NT2/D1 (cell line): ENCODE measurements around the gene AFMID.

Source experiments
- DNase-seq: peaks from one replicate; pipeline ENCODE4 v3.0.0-alpha.2; 2011; ENCODE audit warnings: low read depth, low spot score
- H3K27me3 ChIP-seq: 2 replicates; pipeline ENCODE4 v1.6.0; 2011; ENCODE audit warnings: mild to moderate bottlenecking; ENCODE audit not compliant: insufficient read length, insufficient read depth
- H3K36me3 ChIP-seq: 2 replicates; pipeline ENCODE4 v1.6.1; 2011; ENCODE audit warnings: mild to moderate bottlenecking, low read length, mixed read lengths; ENCODE audit not compliant: insufficient read depth, insufficient read length
- H3K4me1 ChIP-seq: 2 replicates; pipeline ENCODE4 v1.5.1; 2011; ENCODE audit not compliant: insufficient read depth, insufficient read length
- H3K4me3 ChIP-seq: 2 replicates; pipeline ENCODE4 v1.5.1; 2011; ENCODE audit warnings: low read depth; ENCODE audit not compliant: insufficient read length
- H3K9ac ChIP-seq: 2 replicates; pipeline ENCODE4 v1.6.0; 2011; ENCODE audit warnings: low read depth; ENCODE audit not compliant: insufficient read length
- H3K9me3 ChIP-seq: 2 replicates; pipeline ENCODE4 v1.5.1; 2011; ENCODE audit warnings: mild to moderate bottlenecking, low read length; ENCODE audit not compliant: insufficient read depth
- SUZ12 ChIP-seq: IDR thresholded peaks from 2 replicates; pipeline ENCODE4 v1.6.1; 2011; ENCODE audit not compliant: insufficient read length, insufficient read depth; ENCODE audit errors: extremely low read depth
- YY1 ChIP-seq: IDR thresholded peaks from 2 replicates; pipeline ENCODE4 v1.6.1; 2011; ENCODE audit not compliant: insufficient read length, insufficient read depth
- ZNF274 ChIP-seq: IDR thresholded peaks from 2 replicates; pipeline ENCODE4 v1.6.1; 2011; ENCODE audit warnings: mild to moderate bottlenecking, low read depth, low read length

Gene AFMID

DNA sequence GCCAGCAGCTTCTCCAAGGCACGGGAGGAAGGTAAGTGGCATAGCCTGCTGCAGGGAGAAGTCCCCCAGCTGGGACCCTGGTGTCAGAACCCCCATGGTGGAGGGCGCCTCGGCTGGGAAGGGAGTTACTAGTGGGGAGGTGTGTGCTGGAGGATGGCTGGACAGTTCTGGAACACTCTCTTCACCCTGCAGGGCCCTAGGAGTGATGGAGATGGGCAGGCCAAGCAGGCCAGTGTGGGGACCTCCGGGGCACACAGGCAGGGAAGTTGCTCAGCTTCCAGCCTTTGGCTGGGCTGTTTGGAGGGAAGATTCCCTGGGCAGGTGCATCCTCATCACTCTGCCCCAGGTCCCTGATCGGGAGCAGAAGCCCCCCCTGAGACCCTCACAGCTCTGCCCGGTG lies 40.3 kb upstream of the AFMID start:
- Histone ChIP-seq H3K27me3 (no peaks in the 10 kb centered on the region), H3K4me3 (no peak overlapping the region), H3K4me1 (peaks cover 24% of the 10 kb centered on the region), H3K36me3 (no peaks in the 10 kb centered on the region), H3K9me3 (no peaks in the 10 kb centered on the region), H3K9ac (no peak overlapping the region)
- TF ChIP-seq YY1 (no peak), SUZ12 (no peak), ZNF274 (no peak)
- DNase-seq, result no peak

DNA sequence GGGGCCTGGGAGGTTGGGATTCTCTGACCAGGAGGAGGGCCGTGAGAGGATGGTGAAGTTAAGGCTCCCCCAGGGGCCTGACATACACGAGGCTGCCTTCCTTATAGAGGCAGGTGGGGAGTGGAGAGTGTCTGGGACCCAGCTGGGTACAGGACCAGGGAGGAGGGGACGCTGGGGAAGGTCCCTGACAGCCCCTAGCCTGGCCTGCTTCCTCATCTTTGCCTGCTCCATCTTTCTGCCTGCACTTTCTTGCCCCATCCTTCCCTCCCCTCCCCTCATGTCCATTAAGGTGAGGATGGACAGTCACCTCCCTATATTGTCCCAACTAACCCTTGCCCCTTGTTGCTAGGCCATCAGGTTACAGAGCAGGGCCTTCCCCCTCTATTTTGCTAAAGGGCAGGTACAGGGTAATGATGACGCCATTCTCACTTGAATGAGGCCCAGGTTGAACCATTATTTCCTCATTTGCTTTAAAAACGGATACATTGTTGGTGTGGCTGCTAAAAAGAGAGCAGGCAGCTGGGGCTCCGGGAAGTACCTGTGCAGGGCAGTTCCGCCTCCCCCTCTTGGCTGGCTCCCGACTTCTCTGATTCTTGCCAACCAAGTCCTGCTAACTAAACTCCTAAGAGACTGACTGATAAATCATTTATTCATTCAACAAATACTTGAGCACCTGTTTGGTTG lies 39.7 kb upstream of the AFMID start:
- Histone ChIP-seq H3K4me3 (no peak overlapping the region), H3K4me1 (peaks cover 22% of the 10 kb centered on the region), H3K9ac (no peak overlapping the region), H3K27me3 (no peaks in the 10 kb centered on the region), H3K36me3 (no peaks in the 10 kb centered on the region), H3K9me3 (no peaks in the 10 kb centered on the region)
- DNase-seq, result no peak
- no peak for TF ChIP-seq ZNF274
- TF ChIP-seq YY1, result no peak
- no peak for TF ChIP-seq SUZ12

DNA sequence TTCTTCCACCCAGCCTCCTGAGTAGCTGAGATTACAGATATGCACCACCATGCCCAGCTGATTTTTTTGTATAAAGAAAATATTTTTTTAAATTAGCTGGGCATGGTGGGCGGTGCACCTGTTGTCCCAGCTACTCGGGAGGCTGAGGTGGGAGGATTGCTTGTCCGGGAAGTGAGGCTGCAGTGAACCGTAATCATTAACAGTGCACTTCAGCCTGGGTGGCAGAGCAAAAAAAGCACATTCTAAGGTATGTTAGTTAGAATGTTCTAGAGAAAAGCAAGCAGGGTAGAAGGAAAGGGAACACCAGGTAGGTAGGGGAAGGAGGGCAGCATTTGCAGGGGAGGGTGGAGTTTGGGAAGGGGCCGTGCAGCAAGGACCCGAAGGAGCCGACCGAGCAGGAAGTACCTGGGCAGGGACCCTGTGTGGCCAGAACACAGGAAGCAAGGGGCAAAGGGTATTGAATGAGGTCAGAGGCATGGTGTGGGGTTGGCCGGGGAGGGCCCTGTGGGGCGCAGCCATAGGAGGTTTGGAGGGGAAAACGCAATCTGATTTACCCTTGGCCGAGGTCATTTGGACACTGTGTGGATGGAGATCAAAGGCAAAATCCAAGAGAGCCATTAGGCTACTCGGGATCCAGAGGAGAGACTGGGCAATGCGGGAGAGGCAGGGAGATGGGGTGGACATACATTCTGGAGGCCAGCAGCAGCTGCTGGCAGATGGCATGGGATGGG lies 38.7 kb upstream of the AFMID start:
- no peak overlapping the region for H3K9ac ChIP-seq
- DNase-seq, result no peak
- H3K4me3 ChIP-seq, result no peak overlapping the region
- H3K36me3 ChIP-seq, result no peaks in the 10 kb centered on the region
- no peaks in the 10 kb centered on the region for H3K9me3 ChIP-seq
- TF ChIP-seq ZNF274 (no peak), SUZ12 (no peak), YY1 (no peak)
- no peaks in the 10 kb centered on the region for H3K27me3 ChIP-seq
- H3K4me1 ChIP-seq, result peaks cover 21% of the 10 kb centered on the region

DNA sequence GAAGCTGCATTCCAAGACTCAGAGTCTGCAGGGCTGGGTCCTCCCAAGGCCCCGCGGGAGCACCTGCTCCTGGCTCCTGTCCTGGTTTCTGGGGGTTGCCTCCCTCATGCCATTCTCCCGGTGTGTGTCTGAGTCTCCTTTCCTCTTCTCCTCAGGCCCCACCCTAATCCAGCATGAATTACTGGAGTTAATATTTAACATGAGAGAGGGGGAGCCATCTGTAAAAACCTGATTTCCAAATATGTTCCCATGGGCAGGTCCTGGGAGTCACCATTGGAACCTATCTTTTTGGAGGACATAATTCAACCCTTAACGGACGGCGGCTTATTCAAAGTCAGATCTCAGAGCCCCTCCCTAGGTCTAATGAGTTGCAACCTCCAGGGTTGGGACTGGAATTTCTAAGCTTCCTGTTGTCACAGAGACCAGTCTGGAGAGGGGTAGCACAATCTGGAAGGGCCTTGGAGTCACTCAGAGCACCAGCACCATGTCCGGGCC lies 35.6 kb upstream of the AFMID start:
- DNase-seq, result no peak
- no peaks in the 10 kb centered on the region for H3K36me3 ChIP-seq
- H3K9ac ChIP-seq, result no peak overlapping the region
- no peak overlapping the region for H3K4me3 ChIP-seq
- TF ChIP-seq YY1 (no peak), ZNF274 (no peak), SUZ12 (no peak)
- H3K4me1 ChIP-seq, result peaks cover 11% of the 10 kb centered on the region
- H3K9me3 ChIP-seq, result no peaks in the 10 kb centered on the region
- no peaks in the 10 kb centered on the region for H3K27me3 ChIP-seq

GRCh38 chr17:78154903-78155811 lies 32.0 kb upstream of the AFMID start:
- TF ChIP-seq ZNF274 (no peak), SUZ12 (no peak), YY1 (no peak)
- Histone ChIP-seq H3K27me3 (no peaks in the 10 kb centered on the region), H3K4me1 (peaks cover 8% of the 10 kb centered on the region), H3K9ac (no peak overlapping the region), H3K4me3 (no peak overlapping the region), H3K36me3 (no peaks in the 10 kb centered on the region), H3K9me3 (no peaks in the 10 kb centered on the region)
- no peak for DNase-seq

- no peak for DNase-seq
- no peak overlapping the region for H3K9ac ChIP-seq
- peaks cover 7% of the 10 kb centered on the region for H3K4me1 ChIP-seq
- H3K4me3 ChIP-seq, result no peak overlapping the region
- TF ChIP-seq SUZ12 (no peak), YY1 (no peak), ZNF274 (no peak)
- no peaks in the 10 kb centered on the region for H3K36me3 ChIP-seq
- no peaks in the 10 kb centered on the region for H3K9me3 ChIP-seq
- H3K27me3 ChIP-seq, result no peaks in the 10 kb centered on the region
These were observed 27.5 kb upstream of the AFMID start for GRCh38 chr17:78159575-78160158.
